T-helper 22 cell (primary cell): Measurements from ENCODE around the gene COX17.

ENCODE experiments used
- DNase-seq: peaks from one replicate; pipeline ENCODE4 v3.0.0-alpha.2; 2020; ENCODE audit warnings: low read depth

Gene COX17

DNA sequence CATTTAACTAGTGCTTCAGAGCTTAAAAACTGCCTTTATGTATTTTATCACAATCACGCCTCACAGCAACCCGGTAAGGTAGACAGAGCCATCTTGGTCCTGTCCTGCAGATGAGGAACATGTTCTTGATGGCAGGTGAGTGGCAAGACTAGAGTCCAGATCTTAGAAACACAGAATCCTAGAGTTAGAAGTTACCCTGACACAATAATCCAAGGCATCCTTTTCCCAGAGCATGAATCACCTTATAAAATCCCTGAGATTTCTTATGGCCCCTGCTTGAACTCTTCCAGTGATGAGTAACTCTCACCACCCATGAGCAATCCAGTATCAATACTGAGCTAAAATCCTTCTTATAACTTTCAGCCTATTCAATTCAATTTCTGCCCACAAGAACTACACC lies 33.7 kb downstream of the COX17 start:
- no peak for DNase-seq

DNA sequence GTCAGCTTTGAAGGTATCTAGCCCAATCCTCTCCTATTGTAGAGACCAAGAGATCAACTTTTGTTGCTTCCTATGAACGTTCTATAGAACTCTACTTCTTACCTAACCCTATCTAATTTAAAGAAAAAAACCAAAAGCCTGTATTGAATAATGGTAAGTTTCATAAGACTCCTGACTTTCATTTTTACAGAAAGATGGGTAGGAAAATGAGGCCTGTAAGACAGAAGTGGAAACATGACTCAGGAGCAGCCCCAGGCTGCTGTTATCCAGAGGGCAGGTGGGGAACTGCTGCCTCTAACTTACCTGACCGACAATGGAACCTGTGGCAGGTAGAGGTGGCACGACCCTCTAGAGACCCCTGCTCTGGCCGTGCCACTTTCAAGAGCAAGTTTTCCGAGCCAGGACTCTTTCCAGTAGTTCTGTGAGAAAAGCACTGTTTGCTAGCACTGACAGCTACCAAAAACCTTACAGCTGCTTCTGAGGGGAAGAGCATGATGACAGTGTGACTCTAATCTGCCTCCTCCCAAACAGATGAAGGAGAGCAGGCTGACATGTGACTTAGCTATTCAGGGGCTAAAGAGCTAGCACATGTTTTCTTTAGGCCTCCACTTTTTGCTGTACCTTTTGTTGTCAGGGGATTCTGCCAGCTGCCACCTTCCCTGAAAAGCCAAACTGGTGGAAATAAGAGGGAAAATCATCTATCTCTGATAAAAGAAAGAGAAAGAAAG lies 34.3 kb downstream of the COX17 start:
- no peak for DNase-seq

DNA sequence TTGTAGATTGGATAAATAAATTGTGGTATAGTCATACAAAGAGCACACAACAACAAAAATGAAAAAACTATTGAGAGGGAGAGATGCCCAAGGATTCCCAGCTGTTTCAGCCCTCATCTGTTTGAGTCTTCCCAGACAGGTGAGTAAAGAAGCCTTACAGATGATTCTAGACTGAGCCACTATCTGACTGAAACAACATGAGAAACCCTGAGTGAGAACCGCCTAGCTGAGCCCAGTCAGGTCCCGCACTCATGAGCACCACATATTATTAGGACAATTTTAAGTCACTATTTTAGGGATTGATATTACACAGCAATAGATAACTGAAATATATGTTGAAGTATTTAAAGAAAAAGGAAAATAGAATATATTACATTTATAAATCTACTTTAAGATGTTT lies 35.8 kb downstream of the COX17 start:
- no peak for DNase-seq

GRCh38 chr3:119639494-119640350 lies 37.5 kb downstream of the COX17 start:
- no peak for DNase-seq

DNA sequence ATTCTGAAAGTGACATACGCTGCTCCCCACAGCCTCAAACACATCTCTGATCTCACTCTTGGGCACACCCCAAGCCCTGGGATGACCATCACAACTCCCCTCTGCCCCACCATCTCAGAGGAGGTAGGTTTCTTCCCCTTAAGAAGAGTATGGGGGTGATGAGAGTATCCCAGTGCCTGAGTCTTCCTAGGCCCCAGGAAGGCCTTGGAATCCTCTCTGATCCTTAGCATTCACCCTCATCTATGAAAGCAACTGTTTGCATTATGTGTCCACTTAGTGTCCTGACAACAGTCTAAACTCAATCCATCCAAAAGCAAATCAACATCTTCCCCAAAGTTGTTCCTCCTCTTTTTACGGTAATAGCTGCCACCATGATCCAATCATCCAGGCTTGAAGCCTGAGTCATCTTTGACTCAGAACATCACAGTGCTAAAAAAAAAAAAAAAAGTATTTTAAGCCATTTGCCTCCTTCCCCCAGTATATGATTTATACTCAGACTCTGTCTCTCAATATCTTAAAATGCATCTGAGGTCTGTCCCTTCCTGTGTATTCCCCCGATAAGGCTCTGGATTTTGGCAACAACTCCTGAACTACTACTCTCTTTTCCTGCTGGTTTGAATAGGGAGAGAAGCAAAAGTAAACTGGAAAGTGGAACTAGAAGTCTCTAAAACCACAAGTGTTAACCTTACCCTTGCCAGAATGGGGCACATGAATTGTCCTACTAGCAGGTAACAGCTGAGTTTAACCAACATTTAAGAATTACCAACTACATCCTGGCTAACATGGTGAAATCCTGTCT lies 39.3 kb downstream of the COX17 start:
- no peak for DNase-seq

DNA sequence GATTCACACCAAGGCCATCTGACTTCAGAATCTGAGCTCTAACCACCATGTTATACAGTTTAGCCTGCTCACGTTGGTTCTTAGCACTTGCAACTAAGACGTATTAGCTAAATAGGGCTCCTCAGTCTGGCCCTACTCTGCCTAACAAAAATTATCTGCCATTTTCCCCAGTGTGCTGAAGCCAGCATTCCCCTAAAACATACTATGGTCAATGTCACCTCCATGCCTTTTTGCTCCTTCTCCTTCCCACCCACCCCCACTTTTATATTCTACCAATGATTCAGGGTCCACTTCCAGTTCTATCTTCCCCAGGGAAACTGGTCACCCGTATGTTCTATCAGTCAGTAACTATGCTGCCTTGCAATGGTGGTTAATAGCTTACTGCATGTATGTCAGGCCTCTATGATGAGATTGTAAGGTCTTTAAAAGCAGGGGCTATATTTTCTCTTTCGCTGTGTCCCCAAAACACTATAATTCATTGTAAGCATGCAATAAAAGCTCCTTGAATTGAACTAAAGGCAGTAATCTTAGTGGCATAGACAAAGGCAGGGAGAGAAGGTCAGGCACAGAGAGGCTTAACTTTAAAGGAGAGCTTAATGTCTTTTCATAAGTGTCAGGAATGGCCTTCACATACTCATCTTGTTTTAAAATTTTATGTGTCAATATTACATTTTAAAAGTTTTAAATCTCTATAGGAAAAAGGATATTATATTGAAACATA lies 40.2 kb downstream of the COX17 start:
- no peak for DNase-seq

DNA sequence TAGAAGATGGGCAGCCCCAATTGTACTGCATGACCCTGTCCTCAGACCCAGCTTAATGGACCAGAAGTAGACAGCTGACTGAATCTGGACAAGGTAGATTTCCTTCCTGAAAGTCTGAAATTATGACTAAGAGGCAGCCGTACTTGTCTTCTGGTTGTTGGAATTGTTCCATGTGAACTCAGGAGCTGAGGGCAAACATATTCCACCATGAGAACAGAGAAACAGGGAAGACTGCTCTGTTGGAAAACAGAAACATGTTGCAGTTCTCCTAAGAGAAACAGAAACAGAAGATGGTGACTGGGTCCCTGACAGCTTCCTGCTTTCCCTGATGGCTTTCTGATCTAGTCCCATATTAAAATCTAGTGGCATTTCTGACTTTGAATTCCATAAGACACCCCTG lies 41.0 kb downstream of the COX17 start:
- DNase-seq: no peak

GRCh38 chr3:119635719-119636118 lies 41.5 kb downstream of the COX17 start:
- DNase-seq: no peak

- DNase-seq: no peak
These were observed 44.4 kb downstream of the COX17 start for GRCh38 chr3:119632829-119633228.

GRCh38 chr3:119632216-119632615 lies 45.0 kb downstream of the COX17 start:
- DNase-seq: no peak

GRCh38 chr3:119631516-119631915 lies 45.7 kb downstream of the COX17 start:
- no peak for DNase-seq

DNA sequence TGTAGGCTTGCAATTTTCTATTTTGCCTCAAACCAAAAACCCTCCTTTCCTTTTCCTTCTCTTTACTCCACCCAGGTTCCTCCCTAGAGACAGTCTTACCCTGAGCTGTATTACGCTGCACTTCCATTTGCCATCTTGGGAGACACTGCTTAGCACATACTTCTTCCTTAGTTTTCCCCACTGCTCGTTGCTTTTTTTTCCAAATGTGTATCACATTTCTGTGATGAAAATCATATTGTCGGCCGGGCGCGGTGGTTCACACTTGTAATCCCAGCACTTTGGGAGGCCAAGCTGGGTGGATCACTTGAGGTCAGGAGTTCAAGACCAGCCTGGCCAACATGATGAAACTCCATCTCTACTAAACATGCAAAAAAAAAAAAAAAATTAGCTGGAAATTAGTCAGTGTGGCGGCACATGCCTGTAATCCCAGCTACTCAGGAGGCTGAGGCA lies 46.3 kb downstream of the COX17 start:
- no peak for DNase-seq

DNA sequence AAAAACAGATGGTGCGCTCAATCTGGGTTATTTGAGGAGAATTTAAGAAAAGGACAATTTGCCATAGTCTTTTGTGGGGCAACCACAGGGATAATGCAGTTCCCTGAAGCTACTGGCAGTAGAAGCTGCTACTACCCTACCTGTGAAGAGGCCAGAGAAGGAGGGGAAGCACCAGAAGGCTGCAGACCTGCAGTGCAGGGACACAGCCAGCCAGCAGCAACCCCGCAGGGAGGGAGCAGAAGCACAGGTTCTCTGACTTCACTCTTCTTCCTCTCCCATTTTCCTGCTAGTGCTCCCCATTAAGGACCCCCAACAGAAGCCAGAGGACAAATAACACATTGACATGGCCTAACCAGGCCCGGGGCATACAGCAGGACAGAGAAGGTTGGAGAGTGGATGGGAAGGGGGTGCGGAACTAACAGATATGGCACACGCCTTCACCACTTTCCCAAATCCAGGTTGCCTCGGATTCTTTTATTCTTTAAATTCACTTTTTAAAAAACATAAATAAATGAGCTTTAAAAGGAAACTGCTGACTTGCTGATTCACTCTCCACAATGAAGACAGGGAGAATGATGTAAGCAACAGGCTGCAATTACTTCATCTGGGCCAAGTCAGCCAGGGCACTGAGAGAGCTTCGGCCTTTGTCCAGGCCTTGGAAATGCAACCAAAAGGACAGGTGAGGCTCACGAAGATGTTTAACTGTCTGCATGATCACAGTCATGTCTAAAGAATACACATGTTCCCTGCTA lies 46.9 kb downstream of the COX17 start:
- no peak for DNase-seq

- DNase-seq: no peak
These were observed 48.3 kb downstream of the COX17 start for GRCh38 chr3:119628816-119629445.

DNA sequence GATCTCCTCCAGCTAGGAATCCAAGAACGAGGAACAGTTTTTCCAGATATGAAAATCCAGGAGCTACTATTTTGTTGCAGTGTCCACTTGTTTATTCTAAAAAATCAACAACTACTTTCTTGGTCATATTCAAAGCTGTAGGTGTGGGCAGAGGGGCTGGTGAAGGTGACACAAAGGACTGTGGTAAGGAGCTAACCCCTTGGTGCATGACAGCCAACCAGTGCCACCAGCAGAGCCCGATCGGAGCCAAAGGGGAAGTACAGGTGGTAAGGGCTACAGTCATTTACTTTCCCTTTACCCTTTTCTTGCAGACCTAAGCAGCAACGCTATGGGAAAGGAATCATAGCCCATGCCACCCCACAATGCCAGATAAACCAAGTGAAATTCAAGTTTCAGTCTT lies 48.8 kb downstream of the COX17 start:
- DNase-seq: no peak

GRCh38 chr3:119627461-119627860 lies 49.7 kb downstream of the COX17 start:
- no peak for DNase-seq

DNA sequence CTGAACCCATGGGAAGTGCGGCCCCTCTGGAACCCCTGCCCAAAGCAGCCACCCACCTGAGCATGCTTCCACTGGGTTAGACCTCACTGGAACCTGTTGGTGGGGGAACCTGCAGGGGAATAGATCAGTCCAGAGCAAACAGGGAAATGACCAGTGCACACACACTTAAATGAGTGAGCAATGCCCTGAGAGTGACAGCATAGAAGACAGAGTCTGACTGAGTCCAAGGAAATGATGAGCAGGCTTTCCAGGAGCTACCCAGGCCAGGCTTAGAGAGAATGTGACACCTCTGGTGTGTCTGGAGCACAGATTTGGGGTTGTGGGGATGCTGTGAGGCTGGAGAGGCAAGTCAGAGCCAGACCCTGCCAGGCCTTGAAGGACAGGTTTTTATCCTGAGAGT lies 51.0 kb downstream of the COX17 start:
- no peak for DNase-seq

DNA sequence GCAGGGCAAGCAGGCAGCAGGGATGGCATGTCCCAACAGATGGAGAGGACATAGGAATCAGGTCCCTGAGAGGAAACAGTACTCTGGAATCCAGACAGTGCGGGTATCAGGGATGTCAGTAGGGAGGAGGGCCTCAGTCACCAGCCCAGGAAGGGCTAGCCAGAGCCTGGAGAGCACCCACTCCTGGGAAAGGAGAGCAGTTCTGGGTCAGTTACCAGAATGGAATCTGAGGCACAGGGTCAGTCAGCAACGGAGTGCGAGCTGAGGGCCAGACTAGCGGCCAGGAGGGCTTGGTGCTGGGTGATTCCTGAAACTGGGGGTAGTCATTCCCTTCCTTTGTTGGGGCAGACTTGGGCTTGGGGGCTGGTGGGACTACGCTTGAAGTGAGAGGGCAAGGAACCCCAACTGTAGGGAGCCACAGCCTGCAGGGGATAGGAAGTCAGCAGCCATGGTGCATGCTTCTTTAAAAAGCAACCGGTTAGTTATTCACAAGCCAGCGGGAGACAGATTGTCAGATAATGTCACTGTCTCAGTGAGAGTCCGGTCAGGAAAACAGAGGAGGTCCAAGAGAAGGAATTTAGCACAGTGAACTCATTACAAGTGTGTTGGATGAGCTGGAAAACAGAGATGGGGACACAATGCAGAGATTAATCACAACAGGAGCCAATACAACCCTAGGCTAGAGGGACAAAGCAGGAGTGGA lies 51.6 kb downstream of the COX17 start:
- DNase-seq: no peak

- no peak for DNase-seq
These were observed 53.0 kb downstream of the COX17 start for GRCh38 chr3:119624002-119624720.
